NCI-H1105 (cell line): ENCODE measurements around the gene ASTN1.
"Not testable (repeated sequence)": the region's sequence is repeated elsewhere in the genome, so short reads cannot be mapped to it uniquely, and the experiment has no call there.

ENCODE experiments used
- DNase-seq: peaks from one replicate; lab custom pipeline; 2025; lab: John Stamatoyannopoulos, UW

Gene ASTN1

GRCh38 chr1:177106614-177107365 lies 57.7 kb downstream of the ASTN1 start:
- no peak for DNase-seq

- no peak for DNase-seq
These were observed 58.3 kb downstream of the ASTN1 start for GRCh38 chr1:177106196-177106595.

DNA sequence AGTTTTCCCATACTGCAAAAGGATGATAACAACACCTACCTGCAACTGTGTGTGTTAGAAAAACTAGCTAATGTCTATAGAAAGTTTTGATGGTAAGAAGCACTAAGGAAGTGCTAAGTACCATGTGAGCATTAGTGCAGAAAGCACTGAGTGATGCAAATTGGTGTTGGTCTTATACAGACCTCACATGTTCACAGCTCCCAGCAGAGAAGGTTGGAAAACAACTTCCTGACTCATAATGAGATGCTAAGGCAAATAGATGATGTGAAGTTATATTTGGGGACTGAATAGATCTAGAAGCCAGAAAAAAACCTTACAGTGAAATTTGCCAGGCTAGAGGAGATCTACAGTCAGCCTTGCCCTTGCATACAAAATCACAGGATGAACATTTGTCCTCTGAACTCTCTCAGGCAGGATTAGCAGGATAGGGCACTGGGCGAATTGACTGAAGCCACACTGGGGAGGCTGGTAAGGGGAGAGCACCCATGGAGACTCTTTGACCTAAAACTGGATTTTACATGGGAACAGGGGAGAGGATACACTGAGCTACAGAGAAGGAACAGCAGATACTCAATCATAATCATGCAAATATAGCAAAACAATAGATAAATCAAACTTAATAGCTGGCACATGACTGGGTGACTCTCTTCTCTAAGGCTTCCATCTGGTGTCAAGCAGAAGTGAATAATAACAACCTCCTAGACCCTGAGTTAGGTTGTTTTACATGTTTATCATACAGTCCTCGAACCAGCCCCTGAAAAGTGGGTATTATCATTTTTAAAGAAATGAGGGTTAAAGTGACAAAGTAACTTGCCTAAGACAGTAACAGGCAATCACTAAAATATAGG lies 61.3 kb downstream of the ASTN1 start:
- no peak for DNase-seq

GRCh38 chr1:177092001-177092400 lies 72.5 kb downstream of the ASTN1 start:
- DNase-seq = no peak

DNA sequence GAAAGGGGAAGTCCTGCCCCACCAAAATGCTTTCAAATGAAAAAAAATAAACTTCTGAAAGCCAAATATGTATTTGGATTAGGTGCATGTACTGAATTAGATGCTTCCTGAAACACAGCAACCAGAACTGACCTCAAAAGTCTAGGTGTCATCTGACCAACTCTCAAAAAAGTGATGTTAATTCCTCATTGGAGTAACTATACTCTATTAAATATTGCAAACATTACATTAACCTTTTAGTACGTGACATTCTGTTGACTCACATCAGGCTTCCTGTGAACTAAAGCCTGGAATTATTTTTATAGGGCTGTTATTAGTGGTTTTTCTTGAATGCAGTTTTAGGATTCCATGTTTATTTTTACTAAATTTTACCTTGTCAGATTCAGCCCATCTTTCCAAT lies 73.5 kb downstream of the ASTN1 start:
- no peak for DNase-seq

GRCh38 chr1:177088966-177089365 lies 75.5 kb downstream of the ASTN1 start:
- DNase-seq = no peak

DNA sequence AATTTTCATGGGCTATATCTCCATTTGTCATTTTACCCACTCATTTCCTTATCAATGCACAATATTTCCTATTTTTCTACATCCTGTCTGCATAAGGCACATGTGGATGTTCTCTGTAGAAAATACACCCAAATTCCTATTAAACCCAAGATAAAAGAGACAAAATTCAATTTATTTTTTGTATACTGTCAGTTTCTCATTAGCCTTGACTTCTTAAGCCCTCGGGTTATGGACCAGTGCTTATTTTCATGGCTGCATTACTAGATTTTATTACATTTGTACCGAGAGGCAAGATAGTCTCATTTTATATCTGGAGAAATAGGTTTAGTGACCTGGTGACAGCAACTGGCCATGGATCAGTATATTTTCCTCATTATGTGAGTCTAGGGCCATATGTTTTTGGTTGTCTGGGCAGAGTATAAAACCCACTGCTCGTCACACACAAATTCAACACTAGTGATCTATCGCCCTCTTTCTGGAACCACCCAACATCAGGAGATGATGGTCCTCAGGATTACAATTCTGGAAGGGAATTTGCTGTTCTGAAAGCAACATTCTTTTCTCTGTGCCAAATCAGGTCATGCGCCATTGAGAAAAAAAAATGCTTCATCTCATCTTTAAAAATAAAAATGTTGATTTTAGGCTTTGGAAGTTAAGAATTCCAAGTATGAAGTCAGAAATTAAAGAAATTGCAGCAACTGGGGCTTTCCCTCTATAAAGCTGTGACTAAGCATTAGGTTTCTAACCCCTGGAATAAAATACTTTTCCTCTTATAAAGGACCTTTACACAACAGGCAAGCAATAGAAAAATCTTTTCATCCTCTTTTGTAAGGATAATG lies 81.4 kb downstream of the ASTN1 start:
- no peak for DNase-seq

- DNase-seq = no peak
These were observed 83.9 kb downstream of the ASTN1 start for GRCh38 chr1:177080564-177080963.

DNA sequence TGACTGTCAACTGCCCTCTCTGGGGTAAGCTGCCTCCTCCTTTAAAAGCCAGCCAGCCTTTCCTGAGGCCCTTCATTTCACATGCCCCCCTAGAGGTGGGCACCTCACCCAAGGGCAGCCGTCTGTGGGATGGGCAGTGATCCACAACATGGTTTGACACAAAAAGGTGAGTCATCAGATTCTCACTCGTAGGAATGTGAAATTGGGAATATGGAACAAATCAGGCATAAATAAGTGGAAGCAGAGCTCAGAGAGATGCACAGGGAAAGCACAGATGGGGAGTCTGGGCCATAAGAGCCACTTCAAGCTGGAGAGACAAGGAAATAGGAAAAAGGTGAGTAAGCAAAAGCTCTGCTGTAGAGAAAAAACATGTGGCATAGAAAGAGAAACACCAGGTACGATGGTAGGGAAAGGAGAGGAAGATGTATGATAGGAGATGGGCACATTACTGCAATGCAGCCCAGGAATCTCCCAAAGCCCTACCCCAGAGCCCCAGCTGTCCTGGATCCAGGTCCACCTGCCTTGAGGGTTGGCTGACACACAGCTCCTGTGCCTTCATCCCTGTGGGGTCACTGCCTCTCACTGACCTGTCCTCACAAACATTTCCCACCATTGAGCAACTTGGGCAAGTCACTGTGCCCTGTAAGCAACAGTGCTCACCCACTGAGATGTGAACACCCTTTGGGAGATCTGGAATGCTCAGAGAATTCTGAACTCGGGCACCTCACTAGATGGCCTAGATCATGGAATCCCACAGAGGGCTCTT lies 86.6 kb downstream of the ASTN1 start:
- DNase-seq = no peak

GRCh38 chr1:177077006-177077405 lies 87.5 kb downstream of the ASTN1 start:
- DNase-seq = no peak

DNA sequence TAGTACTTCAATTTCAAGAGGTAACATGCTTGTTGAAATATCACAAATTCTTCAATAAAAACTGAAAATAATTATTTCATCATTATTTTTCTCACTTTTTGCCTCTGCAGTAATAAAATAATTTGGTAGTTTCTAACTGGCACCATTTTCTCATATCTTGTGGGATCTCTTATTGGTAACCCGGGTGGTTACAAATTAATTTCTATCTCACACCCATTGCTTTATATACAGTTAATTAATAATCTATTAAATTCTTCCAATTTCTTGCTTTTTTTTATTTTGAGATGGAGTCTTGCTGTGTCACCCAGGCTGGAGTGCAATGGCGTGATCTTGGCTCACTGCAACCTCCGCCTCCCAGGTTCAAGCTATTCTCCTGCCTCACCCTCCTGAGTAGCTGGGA lies 89.7 kb downstream of the ASTN1 start:
- DNase-seq = not testable (repeated sequence)

DNA sequence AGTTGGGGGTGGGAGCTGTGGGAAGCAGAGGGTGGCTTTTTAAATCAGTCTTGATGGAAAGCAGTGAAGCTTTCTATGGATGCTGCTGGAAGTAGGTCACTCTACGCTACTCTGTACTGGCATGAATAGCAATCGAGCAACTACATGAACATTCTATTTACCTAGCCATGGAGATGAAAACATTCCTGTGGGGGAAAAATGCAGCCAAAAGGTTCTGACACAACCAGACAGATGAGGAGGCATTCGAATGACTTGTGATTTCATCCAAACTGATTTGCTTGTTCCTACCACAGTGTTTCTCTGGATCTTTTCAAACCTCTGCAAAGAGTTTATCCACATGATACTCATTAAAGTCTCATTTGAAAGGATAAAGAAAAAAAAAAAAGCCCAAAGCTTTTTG lies 95.0 kb downstream of the ASTN1 start:
- DNase-seq = no peak

DNA sequence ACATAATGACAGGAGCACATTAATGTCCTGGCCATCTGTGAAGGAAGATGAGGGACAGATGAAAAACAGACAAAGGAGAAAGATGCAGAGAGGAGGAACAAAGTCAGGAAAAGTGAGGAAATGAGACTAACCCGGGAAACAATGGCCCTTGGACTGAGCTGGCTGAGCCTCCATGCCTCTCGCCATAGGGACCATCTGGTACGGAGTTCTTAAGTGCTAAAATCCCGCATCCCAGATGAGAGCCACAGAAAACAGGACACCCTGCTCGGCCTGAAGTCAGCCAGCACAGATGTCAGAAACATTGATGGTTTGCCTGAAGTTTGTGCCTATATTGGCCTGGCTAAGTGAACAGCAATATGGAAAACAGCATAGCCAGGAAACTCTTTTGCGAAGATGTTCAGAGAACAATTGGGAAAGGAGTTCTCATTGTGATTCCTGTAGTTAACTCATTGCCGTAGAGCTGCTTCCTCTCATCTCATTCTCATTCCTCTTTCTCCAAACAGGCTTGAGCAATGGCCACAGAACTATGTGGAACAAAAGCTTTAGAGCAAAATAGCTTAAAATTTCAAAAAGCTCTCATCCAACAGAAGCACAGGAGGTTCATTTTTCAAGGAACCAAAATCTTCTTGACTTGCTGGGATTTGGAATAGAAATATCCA lies 96.6 kb downstream of the ASTN1 start:
- DNase-seq = no peak

DNA sequence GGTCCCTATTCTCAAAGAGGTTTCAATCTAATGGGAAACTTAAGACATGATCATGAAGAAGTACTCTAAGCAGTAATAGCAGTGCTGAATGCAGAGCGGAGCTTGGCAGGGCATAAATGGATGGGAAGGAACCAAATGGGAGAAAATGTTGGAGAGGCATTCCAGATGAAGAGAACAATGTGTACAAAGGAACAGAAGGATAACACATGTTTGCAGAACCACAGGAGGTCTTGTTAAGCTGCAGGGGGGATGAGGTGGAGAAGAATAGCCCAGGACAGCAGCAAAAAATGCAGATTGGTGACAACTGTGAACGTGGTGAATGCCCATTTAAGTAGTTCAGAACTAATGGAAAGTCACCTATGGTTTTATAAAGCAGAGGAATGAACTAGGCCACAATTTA lies 99.1 kb downstream of the ASTN1 start:
- DNase-seq = no peak

DNA sequence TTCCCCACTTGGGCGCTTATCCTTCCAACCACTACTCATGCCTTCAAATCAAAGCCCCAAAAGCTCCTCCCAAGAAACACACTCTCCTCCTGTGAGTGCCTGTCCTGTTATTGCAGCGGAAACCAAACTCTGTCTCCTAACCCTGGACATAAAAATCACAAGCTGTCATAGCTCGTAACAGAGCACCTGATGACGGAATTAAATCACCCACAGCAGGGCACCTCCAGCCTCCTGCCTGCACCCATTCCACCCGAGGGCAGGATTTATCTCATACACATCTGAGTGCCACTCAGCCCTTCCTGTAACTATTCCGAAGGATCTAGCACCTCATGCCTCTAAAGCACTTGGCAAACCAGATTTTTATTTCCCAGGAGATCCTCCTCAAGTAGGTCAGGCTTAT lies 100.9 kb downstream of the ASTN1 start:
- DNase-seq = no peak

GRCh38 chr1:177054542-177054941 lies 110.0 kb downstream of the ASTN1 start:
- DNase-seq = no peak

DNA sequence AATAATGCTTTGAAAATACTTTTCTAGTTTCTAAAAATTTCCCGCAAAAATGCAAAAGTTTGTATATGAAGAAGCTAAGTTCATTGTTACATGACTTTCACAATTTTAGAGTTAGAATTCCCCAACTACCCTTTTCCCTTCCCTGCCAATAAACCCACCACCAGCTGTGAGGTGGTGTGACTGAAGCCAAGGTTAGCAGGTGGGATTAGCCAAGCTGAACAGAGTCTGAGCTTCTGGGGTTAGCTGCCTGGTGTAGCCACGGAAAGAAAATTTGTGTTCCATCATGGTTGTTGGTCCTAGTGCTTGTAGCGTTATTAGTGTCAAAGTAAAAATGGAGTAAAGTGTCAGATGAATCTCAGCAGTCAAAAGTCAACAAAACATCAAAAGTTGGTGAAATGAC lies 110.9 kb downstream of the ASTN1 start:
- DNase-seq = no peak

DNA sequence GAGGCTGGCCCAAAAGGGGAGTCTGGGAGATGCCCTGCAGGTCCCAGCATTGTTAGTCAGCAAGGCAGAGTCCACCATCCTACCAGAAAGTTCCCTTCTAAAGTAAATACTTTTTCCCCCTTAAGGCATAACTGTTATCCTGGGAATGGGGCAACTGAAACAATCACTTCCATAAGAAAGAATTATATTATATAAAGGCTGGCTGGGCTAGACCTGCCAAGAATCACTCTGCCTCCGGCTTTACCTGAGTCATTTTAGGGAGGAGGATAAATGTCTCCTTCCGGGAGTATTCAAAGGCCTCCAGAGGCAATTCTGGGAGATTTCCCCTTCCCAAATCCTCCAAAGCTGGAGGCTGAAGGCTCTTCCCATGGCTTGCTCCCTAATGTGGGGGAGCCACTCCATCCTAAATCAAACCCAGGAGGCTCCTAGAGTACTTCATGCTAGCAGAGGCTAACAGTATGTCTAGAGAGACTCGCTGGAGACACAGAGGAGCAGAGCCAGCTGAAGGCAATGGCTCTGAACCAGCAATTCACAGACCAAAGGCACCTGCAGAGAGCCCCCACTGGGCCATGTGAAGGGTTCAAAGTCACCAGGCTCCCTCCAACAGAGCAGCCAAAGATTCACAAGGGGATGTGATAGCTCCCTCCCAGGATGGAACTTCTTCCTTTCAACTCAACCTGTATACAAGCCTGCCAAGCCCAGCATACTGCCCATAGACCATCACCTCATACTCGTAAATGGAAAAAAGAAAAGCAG lies 116.0 kb downstream of the ASTN1 start:
- no peak for DNase-seq

- DNase-seq = no peak
These were observed 119.4 kb downstream of the ASTN1 start for GRCh38 chr1:177045151-177045550.

DNA sequence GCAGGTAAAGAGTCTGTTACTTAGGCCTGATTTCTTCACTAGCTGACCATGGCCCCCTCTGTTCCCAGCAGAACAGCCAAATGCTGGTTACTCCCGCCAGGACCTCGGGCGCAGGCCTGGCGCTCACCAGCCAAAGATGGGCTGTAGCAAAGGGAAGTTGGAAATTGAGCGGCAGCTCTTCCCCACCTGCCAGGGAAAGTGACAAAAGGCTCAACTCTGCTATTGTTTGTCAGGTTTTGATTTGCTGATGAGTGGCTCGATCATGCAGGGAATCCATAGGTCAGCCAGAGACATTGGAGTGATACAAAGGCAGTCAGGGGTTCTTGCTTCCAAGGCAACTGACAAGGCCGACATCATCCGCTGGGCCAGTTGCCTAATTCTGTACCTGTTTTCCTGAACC lies 120.1 kb downstream of the ASTN1 start:
- no peak for DNase-seq

- no peak for DNase-seq
These were observed 120.9 kb downstream of the ASTN1 start for GRCh38 chr1:177043597-177043996.
